NOMO-1 treated with DMSO at 0.1 percent for 48 hours (cell line): Measurements from ENCODE around the gene TRAPPC10.

Experiments
- DNase-seq: peaks from one replicate; lab custom pipeline; 2025; ENCODE audit not compliant: unreplicated experiment; lab: John Stamatoyannopoulos, UW

The TRAPPC10 gene

DNA sequence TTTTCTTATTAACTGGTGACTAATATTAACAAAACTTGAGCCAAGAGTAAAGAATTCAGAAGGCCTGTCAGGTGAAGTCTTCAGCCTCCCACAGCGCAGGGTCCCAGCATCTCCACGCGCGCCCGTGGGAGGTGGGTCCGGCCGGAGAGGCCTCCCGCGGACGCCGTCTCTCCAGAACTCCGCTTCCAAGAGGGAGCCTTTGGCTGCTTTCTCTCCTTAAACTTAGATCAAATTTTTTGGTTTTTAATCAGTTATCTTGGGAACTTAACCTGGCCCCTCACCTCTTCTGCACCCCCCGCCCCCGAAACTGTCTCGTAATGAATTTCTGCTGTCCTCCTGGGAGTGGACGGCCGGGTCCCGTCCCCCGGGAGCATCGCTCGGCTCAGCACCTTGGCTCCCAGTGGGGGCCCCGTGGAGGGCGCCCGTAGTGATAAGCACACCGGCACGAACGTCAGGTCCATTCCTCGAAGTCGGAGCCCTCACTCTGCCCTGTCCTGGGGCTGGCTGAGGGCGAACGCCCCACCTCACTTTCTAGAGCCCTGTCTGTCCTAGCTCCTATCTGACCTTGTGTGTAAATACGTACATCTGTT is 29.5 kb upstream of the TRAPPC10 start:
- DNase-seq: no peak

DNA sequence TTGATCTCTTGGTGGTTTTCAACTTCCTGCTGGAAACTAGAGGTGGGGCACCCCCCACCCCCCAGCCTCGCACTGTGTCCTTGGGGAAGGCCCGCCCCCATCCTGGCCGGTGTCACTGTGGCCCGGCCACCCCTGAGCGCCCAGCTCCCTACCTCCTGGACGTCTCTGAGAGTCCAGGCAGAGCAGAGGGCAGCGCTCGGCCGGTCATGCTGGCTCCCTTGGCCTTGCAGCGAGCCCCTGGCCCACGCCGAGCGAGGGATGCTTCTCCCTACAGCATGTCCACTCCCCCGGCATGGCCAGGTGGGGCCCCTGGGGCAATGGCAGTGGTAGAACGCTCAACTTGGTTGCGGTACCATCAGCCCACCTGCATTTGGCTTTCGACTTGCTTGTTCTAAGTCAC is 28.7 kb upstream of the TRAPPC10 start:
- no peak for DNase-seq

DNA sequence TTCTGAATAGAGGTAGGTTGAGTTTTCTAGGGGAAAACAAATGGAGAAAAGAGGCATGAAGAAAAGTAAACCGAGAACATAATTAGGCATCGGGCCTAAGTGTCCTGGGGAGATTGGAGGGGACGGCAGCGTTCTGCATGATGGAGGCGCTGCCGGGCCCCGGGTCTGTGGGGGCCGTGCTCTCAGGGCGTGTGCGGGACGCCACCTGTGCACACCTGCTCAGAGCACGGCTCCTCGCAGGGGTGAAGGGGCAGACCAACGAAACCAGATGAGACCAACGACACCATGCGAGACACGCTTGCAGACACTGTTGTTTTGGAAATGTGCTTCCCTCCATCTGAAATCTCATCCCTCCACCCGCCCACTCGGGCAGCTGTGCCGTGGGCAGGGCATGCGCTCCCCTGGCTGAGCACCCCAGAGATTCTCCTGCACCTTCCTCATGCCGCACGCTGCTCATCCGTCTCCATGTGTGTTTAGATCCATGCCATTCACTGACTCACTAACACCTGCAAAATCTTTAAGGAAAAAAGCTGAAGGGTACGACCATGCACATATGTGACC is 28.2 kb upstream of the TRAPPC10 start:
- DNase-seq: no peak

DNA sequence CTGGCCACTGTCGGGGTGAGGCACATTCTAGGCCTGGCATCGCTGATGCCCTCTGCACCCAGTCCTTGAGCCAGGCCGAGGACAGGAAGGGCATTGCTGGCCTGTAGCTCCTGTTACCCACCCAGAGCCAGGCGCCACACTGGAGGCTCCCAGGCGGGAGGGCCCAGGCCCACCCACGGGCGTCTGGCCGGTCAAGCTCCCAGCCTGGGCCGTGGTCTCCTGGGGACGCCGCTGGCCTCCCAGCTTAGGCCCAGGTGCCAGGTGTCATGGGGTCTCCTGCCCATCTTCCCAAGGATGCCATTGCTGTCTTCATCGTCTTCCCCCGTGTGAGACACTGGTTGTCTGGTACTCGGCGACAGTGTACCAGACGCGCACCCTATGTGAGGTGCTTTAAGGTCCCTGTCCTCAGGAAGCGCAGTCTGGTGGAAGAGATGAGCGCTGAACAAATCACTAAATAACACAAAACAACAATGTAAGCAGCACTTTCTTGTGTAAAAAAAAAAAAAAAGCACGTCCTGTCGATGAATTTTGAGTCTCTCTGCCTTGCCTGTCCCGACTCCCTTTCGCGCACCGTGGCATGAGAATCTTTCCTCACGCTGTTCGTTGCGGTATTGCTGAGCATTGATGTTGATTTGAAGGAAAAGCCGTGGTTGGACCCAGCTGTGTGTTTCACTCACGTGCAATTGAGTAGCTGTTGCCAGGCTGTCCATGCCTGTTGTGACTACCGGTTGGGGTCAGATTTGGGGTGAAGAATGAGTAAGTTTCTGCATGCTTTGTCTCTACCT is 27.0 kb upstream of the TRAPPC10 start:
- no peak for DNase-seq

DNA sequence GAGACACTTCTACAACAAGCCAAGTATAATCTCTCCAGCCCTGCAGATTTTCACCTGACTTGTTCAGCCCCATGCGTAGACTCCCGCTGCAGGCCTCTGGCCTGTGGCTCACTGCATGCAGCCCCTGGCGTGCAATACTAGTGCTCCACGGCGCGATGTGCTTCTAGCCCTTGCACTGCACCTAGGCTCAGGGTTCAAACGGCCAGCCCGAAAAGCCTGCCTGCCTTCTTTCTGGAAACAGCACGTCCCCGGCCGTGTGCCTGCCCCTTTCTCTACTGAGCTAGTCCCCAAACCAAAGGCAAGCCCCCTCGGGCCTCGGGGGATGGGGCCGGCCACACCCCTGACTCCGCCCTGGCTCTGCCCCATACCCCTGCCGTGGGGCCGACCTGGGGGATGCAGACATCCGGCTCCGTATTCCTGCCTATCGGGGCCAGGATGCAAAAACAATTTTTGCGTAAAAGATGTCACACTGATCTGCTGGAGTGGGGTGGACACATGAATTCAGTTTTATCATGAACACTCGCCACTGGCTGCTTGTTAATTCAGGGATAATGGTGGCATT is 26.3 kb upstream of the TRAPPC10 start:
- no peak for DNase-seq

DNA sequence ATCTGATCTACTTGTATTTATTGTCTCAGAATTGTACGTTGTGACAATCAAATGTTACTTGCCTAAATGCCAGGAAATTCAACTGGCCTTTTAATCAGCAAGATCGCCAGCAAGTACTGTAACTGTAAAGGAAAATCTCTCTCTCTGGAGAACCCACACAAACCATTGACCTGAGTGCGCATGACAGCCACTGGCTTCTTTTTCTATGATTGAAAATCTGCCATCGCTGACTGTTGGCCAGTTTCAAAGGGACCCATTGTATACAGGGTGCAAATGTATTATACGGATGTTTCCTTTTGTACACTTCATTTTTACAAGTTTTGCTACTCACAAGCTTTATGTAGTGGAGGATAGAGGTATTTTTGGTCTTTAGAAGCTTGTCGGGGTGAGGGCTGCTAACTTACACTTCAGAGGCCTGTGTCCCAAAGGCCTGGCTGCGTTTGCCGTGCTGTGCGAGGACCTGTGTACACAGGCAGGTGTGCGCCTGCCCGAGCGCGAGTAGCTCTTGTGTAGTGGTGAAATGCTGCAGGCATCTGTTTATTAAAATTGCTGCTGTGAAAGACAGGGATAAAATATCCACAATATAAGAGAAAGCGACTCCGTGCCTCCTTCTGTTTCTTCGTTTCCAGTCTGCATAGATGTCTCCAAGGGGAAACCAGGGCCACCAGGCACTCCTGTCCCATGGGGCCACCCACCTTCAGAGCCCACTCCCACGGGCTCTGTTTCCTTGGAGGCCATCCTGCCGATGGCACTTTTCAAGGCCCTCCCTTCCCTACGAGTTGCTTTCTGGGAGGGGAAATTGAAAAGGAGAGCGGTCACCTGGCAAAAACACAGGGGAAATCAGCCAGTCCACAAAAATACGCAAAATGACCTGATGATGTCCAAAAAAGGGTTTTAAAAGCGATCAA is 25.3 kb upstream of the TRAPPC10 start:
- DNase-seq: no peak

DNA sequence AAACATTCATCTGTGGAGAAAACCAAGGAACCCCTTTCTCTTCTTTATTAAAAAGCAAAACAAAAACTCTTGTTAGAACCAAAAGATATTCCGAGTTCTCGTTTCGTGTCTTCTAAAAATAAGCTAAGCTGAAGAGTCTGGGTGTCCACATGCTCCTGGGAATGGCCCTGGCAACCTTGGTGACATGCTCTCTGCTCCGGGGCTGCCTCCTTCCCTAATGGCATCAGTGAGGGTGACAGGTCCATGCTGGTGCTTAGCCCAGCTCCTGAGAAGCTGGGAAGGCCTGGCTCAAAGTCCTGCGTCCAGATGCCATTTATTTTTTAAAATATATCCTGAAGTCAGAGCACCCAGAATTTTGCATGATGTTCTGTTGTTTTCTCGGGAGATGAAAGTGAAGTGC is 24.6 kb upstream of the TRAPPC10 start:
- DNase-seq: no peak

DNA sequence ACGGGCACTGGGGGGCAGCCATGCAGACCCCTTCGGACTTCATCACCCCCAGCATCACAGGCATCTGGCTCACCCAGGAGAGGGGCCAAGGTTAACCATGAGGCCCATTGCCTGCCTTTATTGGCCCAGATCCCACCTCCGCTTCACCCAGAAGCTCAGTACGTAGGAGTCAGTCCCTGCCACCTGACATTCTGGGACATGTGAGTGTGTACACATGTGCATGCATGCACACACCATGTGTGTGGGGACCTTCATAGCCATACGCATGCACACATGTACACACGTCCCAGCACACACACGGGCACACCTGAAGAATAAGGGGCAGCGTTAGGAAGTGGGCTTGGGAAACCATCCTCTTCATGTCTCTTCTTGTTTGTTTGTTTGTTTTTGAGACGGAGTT is 24.1 kb upstream of the TRAPPC10 start:
- no peak for DNase-seq

DNA sequence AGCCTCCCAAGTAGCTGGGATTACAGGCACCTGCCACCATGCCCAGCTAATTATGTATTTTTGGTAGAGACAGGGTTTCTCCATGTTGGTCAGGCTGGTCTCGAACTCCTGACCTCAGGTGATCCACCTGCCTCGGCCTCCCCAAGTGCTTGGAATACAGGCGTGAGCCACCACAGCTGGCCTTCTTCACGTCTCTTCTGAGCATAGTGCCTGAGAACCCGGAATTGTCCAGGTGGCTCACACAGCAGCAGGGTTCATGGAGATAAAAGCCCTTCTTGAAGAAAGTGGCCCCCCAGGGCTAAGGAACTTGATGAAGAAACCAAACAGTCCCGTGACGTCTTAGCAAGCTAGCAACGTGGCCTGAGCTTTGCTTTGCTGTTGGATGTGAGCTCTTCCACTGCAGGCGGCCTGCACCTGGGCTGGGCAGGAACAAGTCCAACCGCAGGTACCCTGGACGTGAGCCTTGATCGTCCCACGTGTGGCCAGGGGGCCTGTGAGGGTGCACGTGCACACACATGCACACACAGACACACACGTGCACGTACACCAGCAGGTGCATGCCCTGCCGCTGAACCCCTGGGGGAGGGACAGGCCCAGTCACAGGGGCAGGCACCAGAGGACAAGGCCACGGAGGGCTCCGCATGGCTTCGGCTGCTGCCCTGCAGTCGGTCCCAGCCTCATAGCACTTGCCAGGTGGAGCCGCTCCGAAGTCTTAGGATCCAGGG is 23.4 kb upstream of the TRAPPC10 start:
- no peak for DNase-seq

DNA sequence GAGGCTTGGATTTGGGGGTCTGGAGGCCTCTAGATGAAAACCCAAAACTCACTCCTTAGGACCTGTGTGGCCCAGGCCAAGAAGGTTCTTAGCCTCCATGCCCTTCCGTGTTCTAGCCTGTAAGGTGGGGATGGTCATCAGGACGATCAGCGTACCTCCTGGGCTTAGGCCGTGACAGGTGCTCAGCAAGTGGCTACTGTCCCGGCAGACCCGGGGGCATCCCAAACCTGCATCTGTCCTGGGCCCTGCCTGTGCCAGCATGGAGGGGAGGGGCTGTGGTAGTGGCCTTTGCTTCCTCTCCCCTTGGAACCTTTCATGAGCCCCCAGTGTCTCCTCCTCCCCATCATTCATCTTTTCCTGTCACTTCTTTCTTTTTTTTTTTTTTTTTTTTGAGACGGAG is 22.7 kb upstream of the TRAPPC10 start:
- no peak for DNase-seq

DNA sequence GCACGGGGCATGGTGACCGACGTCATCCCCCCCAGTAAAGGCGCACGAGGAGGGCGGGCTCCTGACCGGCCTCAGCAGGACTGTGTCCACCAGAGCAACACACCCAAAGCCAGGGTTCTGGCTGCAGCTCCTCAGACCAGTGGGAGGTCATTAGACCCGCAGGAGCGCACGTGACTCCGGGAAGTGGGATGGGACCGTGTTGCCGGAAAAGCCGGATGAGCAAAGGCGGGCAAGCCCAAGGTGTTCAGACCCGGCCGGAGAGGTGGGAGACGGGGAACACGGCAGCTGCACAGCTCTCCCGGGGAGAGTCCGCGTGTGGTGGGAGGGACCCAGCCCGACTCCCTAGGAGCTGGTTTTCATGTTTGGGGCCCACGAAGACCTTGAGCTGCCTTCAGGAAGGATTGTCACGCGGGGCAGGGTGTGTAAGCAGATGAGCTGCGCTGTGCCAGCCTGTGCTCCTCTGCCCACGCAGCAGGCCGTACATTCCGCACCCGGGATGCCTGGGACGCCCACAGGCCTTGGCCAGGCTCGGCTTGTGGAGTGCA is 20.6 kb upstream of the TRAPPC10 start:
- no peak for DNase-seq

DNA sequence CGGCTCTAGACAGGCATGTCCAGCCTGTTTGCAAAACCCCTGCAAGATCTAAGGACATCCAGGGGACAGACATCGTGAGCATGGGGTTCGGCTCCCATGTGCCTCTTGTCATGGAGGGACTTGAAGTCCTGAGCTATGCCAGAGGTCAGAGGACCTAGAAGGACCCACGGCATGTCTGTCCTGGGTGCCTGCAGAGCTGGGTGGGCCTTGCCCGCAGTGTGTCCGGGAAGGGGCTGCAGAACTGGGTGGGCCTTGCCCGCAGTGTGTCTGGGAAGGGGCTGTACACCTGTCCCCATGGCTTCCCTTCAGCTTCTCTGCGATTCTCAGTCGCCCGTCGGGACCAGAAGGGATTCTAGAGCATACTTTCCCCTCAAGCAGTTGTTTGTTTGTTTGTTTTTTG is 20.0 kb upstream of the TRAPPC10 start:
- DNase-seq: no peak

DNA sequence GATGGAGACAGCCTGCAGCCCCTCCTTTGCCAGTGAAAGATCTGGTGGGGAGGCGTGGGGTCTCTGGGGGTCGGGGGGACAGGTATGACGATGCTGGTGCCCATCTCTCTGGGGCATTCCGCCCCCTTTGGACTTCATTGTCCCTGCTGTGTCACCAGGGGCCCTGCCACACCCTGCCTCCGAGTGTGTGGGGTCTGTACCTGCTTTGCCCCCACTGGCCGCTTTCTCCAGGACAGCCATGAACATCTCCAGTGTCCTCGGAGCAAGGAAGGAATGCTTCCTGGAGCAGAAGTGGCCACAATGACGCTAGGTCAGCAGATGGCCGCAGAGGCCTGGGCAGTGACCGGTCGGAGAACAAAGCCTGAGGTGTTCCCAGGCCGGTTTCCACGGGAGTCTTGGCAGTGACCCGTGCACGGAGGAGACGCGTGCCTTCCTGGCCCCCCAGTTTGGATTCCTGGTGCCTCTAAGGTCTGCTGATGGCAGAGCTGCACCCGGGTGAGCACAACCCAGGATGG is 18.6 kb upstream of the TRAPPC10 start:
- no peak for DNase-seq

DNA sequence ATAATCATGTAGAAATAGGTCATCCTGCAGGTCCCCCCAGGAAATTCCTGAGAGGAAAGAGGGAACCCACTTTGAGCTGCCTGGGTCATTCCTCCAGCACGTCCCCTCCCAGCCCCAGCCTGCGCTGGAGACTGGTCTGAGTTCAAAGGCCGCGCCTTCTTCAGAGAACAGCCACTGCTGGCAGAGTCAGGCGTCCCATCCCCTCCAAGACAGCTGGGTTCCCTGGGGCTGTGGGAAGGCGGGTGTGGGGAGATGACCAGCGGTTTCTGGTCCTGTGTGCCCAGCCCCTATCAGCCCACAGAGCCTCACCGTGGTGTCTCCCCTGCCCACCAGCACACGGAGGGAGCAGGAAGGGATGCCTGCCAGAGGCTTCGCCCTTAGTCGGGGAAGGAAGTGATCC is 18.0 kb upstream of the TRAPPC10 start:
- no peak for DNase-seq

DNA sequence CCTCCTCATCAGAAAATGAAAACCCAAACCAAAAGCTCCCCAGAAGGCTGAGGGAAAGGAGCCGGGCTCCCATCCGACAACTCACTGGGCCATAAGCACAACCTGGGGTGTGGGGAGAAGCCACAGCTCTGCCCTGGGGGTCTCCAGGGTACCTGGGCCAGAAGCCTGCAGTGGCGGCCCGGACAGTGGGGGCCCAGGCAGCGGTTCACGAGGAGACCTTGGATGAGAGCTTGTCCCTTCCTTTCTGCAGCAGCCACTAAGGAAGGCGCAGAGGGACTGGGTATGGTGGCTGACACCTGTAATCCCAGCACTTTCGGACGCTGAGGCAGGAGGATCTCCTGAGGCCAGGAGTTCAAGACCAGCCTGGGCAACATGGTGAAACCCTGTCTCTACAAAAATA is 17.5 kb upstream of the TRAPPC10 start:
- DNase-seq: no peak

DNA sequence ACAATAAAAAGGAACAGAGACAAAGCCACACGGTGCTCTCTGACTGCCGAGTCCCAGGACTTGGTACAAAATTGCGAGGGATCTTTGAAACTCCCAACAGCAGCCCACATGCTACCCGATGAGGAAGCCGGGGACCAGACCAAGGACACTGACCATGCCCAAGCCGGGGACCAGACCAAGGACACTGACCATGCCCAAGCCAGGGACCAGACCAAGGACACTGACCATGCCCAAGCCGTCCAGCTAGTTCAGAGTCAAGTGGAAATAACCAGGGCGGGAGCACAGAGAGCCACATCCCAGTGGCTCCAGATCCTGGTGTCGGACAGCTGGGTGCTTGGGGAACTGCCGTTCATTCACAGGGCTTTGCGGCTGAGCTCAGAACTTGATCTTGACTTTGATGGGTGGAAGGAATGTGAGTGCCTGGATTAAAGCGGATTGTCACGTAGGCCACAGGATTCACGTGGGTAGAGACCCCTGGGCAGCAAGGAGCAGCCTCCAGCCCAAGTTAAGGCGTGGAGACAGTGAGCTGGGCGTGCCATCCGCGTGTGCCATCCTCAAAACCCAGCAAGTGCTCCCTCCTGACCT is 16.5 kb upstream of the TRAPPC10 start:
- no peak for DNase-seq

DNA sequence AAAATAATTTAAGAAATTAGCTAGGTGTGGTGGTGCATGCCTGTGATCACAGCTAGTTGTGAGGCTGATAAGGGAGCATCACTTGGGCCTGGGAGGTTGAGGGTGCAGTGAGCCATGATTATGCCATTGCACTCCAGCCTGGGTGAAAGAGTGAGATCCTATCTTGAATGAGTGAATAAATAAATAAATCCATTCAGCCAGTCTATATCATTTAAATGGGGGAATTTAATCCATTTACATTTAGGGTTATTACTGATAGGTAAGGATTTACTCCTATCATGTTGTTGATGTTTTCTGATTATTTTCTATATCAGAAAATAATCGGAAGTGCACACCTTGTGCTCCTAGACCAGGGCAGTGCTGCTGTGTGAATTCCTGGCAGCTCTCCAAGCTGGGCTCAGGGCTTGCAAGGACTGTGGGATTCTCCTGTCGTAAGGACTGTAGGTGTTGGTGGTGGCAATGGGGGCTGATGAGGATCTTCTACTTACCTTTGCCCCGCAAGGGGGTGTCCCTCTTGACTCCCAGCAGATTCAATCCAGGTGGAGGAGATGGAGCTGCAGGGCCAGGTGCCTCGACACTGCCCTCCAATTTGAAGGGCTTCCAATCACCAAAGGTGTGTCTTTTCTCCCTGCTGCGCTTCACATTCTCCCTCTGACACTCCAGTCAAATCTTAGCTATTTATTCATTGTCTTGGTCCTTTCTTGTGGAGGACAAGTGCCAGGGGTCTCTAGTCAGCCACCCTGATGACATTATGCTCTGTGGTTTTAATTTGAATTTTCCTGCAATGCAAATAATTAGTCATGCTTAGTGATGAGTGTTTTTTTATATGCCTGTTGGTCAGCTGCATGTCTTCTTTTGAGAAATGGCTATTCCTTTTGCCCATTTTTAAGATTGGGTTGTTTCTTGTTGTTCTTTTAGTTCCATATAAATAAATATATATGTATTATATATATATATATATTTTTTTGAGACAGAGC is 14.1 kb upstream of the TRAPPC10 start:
- DNase-seq: no peak

DNA sequence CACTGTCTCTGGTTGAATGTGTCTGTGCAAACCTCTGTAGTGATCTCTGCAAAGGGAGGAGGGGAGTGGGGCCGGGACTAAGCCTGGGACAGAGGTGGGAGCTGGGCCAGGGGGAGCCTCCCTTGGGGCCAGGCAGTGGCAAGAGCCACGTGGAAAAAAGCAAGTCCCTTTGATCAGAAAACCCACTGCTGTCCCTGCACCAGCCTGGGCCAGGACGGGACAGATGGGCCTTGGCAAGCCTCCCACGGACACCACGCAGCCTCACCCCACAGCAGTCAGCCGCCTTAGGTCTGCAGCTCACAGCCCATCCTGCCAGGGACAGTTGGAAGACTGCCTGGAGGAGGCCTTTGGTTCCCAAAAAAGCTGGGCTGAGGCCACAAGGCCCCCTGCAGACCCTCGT is 11.7 kb upstream of the TRAPPC10 start:
- DNase-seq: no peak

DNA sequence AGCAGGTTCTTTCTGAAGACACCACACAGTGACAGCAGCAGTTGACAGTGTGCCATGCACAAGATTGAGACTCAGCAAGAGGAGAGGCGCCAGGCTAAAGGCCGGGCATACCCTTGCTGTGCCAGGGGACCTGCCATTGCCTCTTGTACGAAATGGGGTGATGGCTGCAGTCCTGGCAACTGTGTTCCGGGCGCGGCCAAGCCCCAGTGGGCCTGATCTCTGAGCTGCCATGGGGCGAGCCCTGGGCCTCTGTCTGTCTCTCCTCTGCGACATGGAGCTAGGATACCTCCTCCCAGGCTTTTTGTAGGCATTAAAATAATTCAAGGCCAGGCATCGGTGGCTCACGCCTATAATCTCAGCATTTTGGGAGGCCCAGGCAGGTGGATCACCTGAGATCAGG is 9.6 kb upstream of the TRAPPC10 start:
- DNase-seq: no peak
